HG03097 (cell line): Measurements from ENCODE around the gene OSBPL10.

Experiments
- ATAC-seq: cut with Tn5 transposase; IDR thresholded peaks from one replicate; pipeline ENCODE4 v1.9.1; 2021; ENCODE audit not compliant: unreplicated experiment, low FRiP score

Gene OSBPL10

DNA sequence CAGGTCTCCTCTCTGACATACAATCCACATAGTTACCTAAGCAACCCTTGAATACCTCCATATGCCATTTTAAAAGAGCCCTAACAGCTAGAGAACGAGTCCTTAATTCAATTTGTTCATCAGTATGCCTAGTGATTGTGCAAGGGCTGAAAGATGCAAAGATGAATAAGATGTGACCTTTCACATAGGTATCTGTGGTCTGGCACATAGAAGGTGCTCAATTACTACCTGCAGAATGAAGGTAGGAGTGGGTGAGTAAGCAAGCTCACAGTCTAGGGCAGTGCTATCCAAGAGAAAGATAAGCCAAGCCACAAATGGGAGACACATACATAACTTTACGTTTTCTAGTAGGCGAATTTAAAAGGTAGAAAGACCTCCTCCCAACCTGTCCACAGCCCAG is 157.9 kb downstream of the OSBPL10 start:
- ATAC-seq: no peak

DNA sequence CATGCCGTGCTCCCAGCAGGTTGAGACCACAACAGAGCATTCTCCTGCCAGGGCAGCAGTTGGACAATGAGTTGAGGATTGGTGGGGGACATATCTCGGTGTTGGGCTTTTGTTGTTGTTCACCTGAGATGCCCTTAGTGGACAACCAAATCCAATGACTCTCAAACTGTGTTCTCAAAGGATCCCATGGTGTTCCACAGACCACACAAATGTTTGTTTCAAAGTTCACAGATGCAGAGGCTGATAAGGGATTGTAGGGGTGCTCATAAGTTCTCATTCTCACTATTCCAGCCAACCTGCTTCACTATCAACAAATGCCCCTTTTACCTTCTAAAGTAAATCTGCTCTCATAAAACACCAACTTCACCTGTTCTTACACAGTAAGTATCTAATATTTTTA is 159.9 kb downstream of the OSBPL10 start:
- ATAC-seq: no peak

DNA sequence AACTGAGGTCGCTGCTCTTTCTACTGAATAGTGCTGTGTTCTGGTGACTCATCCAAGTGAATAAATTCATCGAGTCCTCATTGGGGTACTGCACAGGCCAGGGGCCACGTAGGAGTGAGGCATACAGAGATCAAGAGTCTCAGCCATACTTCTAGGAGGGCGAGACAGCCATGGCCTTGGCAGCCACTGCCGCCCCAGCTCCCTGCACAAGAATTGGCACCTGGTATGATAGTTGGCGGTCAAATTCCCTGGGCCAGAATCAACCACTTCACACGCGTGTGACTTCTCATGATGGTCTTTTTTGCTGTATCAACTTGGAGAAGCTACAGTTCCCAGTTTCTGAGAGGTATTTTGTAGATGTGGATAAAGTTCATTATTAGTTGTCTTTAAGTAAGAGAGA is 161.6 kb downstream of the OSBPL10 start:
- ATAC-seq: no peak

GRCh38 chr3:31817411-31817966 is 163.6 kb downstream of the OSBPL10 start:
- no peak for ATAC-seq

DNA sequence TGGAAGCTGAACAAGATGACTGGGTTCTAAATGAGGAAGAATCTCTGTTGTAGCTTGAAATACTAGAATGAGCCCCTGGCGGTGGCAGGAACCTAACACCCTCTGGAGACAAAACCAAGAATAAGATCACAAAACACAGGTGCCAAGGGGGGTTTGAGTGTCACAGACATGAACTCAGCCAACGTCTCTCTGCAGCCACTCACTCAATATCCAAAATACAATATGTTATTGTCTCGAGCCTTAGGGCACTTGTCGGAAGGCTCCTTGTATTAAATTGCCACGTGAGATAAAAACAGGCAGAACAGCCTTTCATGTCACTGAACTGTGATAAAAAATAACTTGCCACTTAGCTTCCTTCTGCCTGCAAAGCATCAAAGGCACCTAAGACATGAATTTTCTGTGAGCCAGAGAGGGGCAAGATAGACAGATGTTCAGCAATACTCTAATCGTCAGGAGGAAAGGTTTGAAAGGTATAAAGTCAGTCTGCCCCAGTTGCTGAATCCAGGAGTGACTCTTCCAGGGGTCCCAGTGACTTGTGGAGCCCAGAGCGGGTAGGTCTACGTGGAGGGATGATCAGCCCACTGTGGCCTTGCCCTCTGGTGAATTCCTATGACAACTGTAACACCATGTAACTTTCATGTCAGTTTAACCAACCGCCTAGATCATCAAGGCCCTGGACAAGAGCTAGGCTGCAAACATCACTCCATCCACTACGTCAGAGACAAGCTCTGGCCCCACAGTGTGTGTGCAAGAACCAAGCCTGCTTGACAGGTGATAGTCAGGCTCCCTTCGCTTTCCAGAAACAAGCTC is 165.2 kb downstream of the OSBPL10 start:
- no peak for ATAC-seq

- ATAC-seq: no peak
These were observed 166.1 kb downstream of the OSBPL10 start for GRCh38 chr3:31815006-31815405.

DNA sequence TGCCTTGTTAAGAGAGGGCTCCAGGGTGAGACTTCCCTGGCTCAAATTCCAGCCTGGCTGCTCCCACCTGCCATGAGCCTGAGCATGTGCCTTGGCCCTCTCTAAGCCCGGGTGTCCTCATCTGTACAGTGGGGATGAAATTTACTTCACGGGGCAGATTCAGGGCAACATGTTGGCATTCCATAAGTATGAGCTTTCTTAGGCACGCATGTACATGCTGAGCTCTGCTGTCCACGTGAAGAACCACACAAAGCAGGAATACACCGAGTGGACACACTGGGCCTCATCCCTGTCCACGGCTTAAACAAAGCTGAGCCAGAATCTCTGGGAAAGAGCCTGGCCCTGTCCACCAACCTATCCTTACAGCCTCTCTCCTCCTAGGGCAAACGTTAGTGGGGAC is 167.4 kb downstream of the OSBPL10 start:
- ATAC-seq: no peak

DNA sequence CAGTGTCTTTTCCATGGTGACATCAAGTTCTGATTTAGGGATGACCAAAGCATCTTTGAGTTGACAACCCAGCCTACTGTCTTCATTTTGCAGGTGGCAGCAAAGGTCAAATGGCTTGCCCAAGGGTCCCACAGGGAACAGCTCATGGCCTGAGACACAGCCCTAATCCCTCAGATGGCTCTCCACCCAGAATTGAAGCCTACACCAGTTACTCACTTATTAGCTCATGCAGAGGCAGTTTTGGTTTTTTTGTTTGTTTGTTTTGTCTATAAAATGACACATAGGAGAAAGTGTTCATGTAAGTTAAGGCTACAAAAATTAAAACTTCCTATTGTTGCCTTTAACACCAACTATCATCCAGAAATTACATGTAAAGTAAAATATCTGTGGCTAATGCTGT is 167.9 kb downstream of the OSBPL10 start:
- no peak for ATAC-seq

DNA sequence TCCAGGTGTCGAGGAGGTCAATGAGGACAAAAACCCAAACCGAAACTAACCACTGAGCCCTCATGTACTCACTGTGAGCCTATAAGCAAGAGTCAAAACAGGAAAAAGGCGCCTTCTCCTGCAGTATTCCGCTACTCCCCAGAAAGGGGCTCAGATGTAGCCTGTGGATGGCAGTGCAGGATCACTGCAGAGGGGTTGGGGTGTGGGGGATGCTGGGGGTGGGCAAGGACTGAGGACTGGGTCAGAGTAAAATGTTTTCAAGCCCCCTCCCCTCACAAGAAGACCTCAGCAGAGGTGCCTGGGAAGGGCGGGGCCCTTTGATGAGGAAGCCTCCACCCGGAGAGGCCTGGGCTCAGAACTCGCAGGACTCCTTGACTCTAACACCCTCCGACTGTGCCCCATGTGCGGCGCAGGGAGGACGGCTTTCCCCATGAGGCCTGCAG is 170.1 kb downstream of the OSBPL10 start:
- ATAC-seq: no peak

DNA sequence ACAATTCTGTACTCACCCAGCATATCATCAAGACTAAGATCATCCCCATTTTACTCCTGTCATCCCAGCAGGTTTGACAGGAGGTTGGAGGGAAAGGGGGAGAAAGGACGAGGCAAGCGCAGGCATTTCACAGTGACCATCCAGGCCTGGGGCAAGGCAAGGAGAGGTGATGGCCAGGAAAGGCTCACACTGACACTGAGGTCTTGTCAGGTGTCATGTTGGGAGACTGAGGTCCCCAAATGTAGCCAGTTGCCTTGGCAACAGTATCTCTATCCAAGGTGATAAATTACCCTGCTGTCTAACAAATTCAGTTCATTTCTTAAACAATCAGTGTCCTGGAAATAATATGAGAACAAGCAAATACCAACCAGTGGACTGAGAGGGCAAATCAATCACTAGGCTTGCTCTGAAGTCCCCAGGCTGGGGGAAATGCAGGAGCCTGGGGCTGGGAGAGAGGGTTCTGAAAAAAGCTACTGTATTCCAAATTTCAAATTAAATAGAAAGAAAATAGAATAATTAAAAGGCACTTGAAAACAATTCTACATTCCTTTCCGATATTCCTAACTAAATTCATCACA is 172.8 kb downstream of the OSBPL10 start:
- no peak for ATAC-seq

DNA sequence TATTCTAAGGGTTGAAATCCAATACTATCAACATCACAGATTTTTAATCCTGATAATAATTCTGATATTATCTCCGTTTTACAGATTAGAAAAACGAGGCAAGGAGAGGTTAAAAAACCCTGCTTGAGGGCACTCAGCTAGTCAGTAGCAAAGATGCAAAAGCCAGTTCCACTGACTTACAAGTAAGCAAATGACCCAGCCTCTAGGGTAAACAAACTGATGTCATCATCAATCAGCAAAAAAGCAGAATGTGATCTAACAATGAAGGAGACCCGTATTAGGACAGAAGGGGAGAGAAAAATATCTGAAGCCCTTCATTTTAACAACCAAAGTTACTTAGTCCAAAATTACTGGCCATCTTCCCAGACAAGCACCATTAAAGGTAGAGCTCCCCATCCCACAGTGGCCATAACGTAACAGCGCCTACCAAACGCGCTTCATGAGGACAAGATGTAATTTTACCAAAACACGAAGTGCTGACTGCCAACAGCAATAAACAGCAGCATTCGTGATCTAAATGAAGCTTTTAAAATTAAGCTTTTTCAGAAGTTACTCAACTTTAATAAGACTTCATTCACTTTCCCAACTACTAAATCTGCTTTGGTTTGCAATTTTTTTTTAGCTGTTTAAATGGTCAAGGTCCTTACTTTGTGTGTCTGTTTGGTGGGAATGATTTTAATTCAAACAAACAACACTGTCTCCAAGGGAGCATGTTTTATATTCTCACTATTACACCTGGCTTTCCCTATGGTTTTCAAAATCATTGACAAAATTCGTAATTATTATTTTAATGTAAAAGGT is 176.6 kb downstream of the OSBPL10 start:
- ATAC-seq: no peak

- ATAC-seq: no peak
These were observed 177.9 kb downstream of the OSBPL10 start for GRCh38 chr3:31802981-31803740.

GRCh38 chr3:31800436-31800835 is 180.6 kb downstream of the OSBPL10 start:
- no peak for ATAC-seq

DNA sequence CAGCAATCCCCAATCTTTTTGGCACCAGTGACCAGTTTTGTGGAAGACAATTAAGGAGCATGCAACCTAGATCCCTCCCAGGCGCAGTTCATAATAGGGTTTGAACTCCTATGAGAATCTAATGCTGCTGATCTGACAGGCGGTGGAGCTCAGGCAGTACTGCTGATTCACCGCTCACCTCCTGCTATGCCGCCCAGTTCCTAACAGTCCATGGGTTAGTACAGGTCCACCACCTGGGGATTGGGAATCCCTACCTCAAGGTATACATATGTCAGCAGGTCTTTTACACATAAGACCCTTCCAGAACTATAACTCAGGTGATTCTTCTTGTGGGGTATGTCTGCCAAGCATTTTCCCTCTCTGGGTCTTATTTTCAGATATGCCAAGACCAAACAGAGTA is 182.2 kb downstream of the OSBPL10 start:
- ATAC-seq: no peak

- ATAC-seq: no peak
These were observed 187.2 kb downstream of the OSBPL10 start for GRCh38 chr3:31793821-31794220.

GRCh38 chr3:31791090-31791430 is 190.0 kb downstream of the OSBPL10 start:
- no peak for ATAC-seq

- ATAC-seq: no peak
These were observed 190.6 kb downstream of the OSBPL10 start for GRCh38 chr3:31790193-31791089.

DNA sequence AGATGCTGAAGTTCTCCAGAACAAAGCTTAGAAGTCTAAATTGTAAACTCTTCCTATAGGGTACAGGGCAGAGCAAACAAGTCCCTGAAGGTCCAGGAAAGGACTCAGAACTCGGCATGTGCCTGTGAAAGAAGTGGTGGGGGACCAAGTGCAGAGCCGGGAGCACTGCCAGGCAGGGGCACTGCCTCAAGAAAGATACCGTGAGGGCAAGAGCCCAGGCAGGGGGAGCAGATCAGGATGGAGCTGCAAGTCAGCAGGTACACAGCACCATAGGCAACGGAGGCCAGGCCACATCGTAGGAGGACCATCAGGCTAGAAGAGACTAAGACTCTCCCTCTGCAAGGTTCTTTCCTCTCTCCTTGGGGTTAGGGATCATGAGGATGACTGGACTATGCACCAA is 191.6 kb downstream of the OSBPL10 start:
- no peak for ATAC-seq

- no peak for ATAC-seq
These were observed 195.3 kb downstream of the OSBPL10 start for GRCh38 chr3:31785734-31786133.

GRCh38 chr3:31785286-31785685 is 195.8 kb downstream of the OSBPL10 start:
- no peak for ATAC-seq
